Upper lobe of right lung (tissue), 1 donor: Measurements from ENCODE around the gene CCM2. TPM values are rescaled to one million over a fixed set of nuclear protein-coding genes. Genes with fewer than 3 reads are reported as not detected.

Experiments
- ATAC-seq: fragments of 200-7000 bp; cut with Tn5 transposase; one replicate; pipeline ENCODE4 v1.9.1; 2020; ENCODE audit warnings: mild to moderate bottlenecking, moderate library complexity
- DNase-seq: peaks from one replicate; pipeline ENCODE4 v3.0.0-alpha.2; 2020
- H3K27ac ChIP-seq: fragments of 200-600 bp; one replicate; pipeline ENCODE4 v1.8.0; 2022
- H3K27me3 ChIP-seq: fragments of 200-600 bp; one replicate; pipeline ENCODE4 v1.8.0; 2022; ENCODE audit warnings: mild to moderate bottlenecking
- H3K36me3 ChIP-seq: fragments of 200-600 bp; one replicate; pipeline ENCODE4 v1.8.0; 2022
- H3K4me1 ChIP-seq: fragments of 200-600 bp; one replicate; pipeline ENCODE4 v1.8.0; 2022
- H3K4me3 ChIP-seq: fragments of 200-600 bp; one replicate; pipeline ENCODE4 v1.8.0; 2022; ENCODE audit warnings: mild to moderate bottlenecking
- H3K9me3 ChIP-seq: fragments of 200-600 bp; one replicate; pipeline ENCODE4 v1.8.0; 2022
- intact Hi-C: fragments of 100-400 bp; cut with DNase I; formaldehyde crosslinking; loops from one replicate; pipeline ENCODE4 v1.11.0; 2022
- total RNA-seq: library from RNA; stranded (reverse); fragmentation: NEBNext Ultra II Directional; extraction: Animal tissue kit (Norgen Biotek cat#: 25700); gene quantifications from one replicate; pipeline ENCODE4 v1.2.1, GENCODE V29; 2021
- TF ChIP-seq, protein P1 (sequence below): fragments of 200-600 bp; IDR thresholded peaks from one replicate; pipeline ENCODE4 v1.8.0; 2022; ENCODE audit warnings: antibody characterized with exemption
- donor health status: DM: no; HTN: yes; CAD: no; lungs with severe emphysema.

The CCM2 gene
- total RNA-seq, 1 donor from 2014 or later: 40.2 TPM

DNA sequence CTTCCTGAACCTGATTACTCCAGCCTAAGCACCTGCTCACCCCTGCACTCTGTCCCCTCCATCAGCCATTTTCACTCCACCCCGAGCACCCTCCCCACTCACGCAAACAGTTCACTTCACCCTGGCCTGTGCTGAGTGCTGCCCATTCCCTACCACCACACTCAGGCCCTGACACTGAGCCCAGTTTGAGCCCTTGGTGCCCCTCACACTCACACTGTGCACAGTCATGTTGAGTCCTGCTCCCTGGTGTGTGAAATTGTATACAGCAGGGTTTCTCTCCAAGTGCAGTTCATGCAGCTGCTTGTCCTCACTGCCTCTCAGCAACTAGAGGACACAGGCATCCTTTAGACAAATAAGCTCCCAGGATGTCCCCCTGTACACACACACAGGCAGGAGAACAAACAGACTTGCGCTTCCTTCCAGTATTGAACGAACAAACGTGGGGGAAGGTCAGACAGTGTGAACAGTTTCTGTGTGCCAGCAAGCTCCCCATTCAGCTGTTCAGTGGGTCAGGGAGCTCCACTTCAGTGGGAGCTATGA, 28.0 kb upstream of the CCM2 start:
- no peaks in the 10 kb centered on the region for H3K9me3 ChIP-seq
- TF ChIP-seq, protein P1, sequence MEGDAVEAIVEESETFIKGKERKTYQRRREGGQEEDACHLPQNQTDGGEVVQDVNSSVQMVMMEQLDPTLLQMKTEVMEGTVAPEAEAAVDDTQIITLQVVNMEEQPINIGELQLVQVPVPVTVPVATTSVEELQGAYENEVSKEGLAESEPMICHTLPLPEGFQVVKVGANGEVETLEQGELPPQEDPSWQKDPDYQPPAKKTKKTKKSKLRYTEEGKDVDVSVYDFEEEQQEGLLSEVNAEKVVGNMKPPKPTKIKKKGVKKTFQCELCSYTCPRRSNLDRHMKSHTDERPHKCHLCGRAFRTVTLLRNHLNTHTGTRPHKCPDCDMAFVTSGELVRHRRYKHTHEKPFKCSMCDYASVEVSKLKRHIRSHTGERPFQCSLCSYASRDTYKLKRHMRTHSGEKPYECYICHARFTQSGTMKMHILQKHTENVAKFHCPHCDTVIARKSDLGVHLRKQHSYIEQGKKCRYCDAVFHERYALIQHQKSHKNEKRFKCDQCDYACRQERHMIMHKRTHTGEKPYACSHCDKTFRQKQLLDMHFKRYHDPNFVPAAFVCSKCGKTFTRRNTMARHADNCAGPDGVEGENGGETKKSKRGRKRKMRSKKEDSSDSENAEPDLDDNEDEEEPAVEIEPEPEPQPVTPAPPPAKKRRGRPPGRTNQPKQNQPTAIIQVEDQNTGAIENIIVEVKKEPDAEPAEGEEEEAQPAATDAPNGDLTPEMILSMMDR: no peak
- intact Hi-C loops: no loop called here
- H3K27ac ChIP-seq: no peak overlapping the region
- no peak for ATAC-seq
- no peaks in the 10 kb centered on the region for H3K36me3 ChIP-seq
- no peaks in the 10 kb centered on the region for H3K4me1 ChIP-seq
- no peaks in the 10 kb centered on the region for H3K27me3 ChIP-seq
- H3K4me3 ChIP-seq: no peak overlapping the region
- DNase-seq: no peak

DNA sequence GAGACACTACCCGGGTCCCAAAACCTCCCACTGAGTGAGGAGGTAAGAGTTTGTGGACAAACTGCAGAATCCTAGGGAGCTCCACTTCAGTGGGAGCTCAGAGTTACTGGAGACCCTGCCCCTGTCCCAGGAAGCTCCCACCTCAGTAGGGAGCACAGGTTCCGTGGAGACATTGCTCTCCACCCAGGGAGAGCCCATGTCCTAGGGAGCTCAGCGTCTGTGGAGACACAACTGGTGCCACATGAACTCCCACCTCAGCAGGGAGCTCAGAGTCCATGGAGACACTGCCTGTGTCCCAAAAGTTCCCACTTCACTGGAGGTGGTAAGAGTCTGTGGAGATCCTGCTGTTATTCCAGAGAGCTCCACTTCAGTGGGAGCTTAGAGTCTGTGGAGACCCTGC, 27.4 kb upstream of the CCM2 start:
- Histone ChIP-seq H3K4me3 (no peak overlapping the region), H3K4me1 (no peaks in the 10 kb centered on the region), H3K36me3 (no peaks in the 10 kb centered on the region), H3K27me3 (no peaks in the 10 kb centered on the region), H3K27ac (no peak overlapping the region), H3K9me3 (no peaks in the 10 kb centered on the region)
- TF ChIP-seq, protein P1: no peak
- DNase-seq (peak; percentile 32), ATAC-seq (no peak)
- intact Hi-C loops: no loop called here

DNA sequence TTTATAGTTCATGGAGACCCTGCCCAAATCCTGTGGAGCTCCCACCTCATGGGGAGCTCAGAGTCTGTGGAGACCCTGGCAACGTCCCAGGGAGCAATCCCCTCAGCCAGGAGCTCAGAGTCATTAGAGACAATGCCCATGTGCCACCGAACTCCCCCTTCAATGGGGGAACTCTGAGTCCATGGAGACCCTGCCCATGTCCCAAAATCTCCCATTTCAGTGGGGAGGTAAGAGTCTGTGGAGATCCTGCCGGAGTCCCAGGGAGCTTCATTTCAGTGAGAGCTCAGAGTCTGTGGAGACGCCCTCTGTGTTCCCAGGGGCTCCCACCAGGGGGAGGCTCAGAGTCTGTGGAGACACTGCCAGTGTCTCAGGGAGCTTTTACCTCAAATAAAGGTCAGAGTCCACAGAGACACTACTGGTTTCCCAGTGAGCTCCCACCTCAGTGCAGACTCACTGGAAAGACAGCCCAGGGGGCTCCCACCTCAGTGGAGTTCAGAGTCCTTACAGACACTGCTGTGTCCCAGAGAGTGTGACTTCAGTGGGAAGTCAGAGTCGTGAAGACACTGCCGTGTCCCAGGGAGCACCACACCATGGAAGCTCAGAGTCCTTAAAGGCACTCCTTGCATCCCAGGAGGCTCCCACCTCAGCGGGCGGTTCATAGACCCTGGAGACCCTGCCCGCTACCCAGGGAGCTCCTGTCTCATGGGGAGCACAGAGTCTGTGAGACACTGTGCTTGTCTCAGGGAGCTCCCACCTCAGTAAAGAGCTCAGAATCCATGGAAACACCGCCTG, 26.2 kb upstream of the CCM2 start:
- peak; percentile 80 for DNase-seq
- Histone ChIP-seq H3K36me3 (no peaks in the 10 kb centered on the region), H3K27ac (no peak overlapping the region), H3K4me3 (no peak overlapping the region), H3K9me3 (no peaks in the 10 kb centered on the region), H3K27me3 (no peaks in the 10 kb centered on the region), H3K4me1 (peaks cover 8% of the 10 kb centered on the region)
- intact Hi-C loops: no loop called here
- TF ChIP-seq, protein P1: peak; percentile 66
- peak; percentile 67 for ATAC-seq

DNA sequence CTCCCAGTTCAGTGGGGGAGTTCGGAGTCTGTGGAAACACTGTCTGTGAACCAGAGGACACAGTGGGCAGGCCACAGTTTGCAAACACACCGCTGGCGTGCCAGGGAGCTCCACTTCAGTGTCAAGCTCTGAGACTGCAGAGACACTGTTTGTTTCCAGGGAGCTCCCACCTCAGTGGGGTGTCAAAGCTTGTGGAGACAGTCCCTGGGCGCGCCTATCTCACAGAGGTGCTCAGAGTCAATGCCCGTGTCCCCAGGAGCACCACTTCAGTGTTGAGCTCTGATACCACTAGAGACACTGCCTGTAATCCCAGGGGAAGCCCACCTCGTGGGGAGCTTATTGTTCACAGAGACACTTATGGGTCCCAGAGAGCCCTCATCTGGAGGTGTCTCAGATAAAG, 25.5 kb upstream of the CCM2 start:
- H3K9me3 ChIP-seq: no peaks in the 10 kb centered on the region
- DNase-seq: no peak
- intact Hi-C loops: no loop called here
- TF ChIP-seq, protein P1: no peak
- H3K36me3 ChIP-seq: no peaks in the 10 kb centered on the region
- peaks cover 13% of the 10 kb centered on the region for H3K4me1 ChIP-seq
- no peaks in the 10 kb centered on the region for H3K27me3 ChIP-seq
- no peak for ATAC-seq
- H3K27ac ChIP-seq: no peak overlapping the region
- H3K4me3 ChIP-seq: no peak overlapping the region

DNA sequence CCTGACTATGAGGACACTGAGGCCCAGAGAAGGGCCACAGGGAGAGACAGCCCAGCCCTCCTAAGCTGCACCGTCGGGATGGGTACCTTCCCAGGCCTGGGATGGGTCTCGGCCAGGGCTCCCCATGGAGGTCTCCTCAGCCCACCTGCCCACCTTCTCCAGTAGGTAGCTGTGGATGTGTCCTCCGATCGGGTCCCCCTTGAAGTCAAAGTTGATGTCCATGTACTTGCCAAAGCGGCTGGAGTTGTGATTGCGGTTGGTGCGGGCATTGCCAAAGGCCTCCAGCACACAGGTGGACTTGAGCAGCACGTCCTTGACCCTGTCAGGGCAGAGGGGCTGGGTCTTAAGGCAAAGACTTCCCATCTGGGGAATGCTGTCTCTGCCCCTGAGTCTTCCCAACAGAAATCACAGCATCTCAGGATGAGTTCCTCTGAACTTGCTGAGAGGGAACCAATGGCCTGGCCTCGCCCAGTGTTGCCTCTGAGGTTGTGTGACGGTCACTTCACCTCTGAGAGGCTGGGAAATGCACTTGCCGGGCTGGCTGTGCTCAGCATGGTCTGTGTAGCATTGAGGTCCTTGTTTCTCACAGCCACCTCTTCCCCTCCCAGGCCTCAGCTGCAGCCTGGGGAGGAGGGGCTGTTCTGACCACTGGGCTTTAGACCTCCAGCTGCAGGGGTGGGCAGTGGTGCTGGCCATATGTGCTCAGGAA, 24.5 kb upstream of the CCM2 start:
- DNase-seq (no peak), ATAC-seq (no peak)
- H3K36me3 ChIP-seq: no peaks in the 10 kb centered on the region
- no peak overlapping the region for H3K4me3 ChIP-seq
- H3K27ac ChIP-seq: no peak overlapping the region
- peaks cover 23% of the 10 kb centered on the region for H3K4me1 ChIP-seq
- TF ChIP-seq, protein P1: no peak
- H3K27me3 ChIP-seq: no peaks in the 10 kb centered on the region
- intact Hi-C loops: no loop called here
- no peaks in the 10 kb centered on the region for H3K9me3 ChIP-seq
